GM18873 (cell line): ENCODE measurements around the gene MTARC2.
A peak's percentile ranks its signal among the peaks of the same experiment; 100 is the strongest.
"Not testable (repeated sequence)": the region's sequence is repeated elsewhere in the genome, so short reads cannot be mapped to it uniquely, and the experiment has no call there.

Experiments
- ATAC-seq: cut with Tn5 transposase; IDR thresholded peaks from one replicate; pipeline ENCODE4 v1.9.1; 2021; ENCODE audit warnings: mild to moderate bottlenecking, moderate library complexity, moderate number of reproducible peaks; ENCODE audit not compliant: unreplicated experiment, low FRiP score

Gene MTARC2

GRCh38 chr1:220748089-220748934 is at the start of gene MTARC2:
Gene MTARC2, plus strand, starts transcription at chr1:220748322. Its CDS starts 210 bp downstream, at chr1:220748532.
- peak; percentile 96 for ATAC-seq

GRCh38 chr1:220698607-220699016 is 49.5 kb upstream of the MTARC2 start:
- no peak for ATAC-seq

GRCh38 chr1:220699044-220699443 is 49.1 kb upstream of the MTARC2 start:
- ATAC-seq = no peak

GRCh38 chr1:220700556-220701179 is 47.5 kb upstream of the MTARC2 start:
- no peak for ATAC-seq

- ATAC-seq = no peak
Observed at GRCh38 chr1:220701974-220702373, 46.1 kb upstream of the MTARC2 start.

GRCh38 chr1:220702733-220703270 is 45.3 kb upstream of the MTARC2 start:
- no peak for ATAC-seq

GRCh38 chr1:220703305-220703704 is 44.8 kb upstream of the MTARC2 start:
- ATAC-seq = no peak

- ATAC-seq = no peak
Observed at GRCh38 chr1:220705782-220706181, 42.3 kb upstream of the MTARC2 start.

GRCh38 chr1:220706480-220706879 is 41.6 kb upstream of the MTARC2 start:
- ATAC-seq = no peak

GRCh38 chr1:220707160-220707559 is 41.0 kb upstream of the MTARC2 start:
- no peak for ATAC-seq

GRCh38 chr1:220708244-220708643 is 39.9 kb upstream of the MTARC2 start:
- no peak for ATAC-seq

GRCh38 chr1:220708936-220709801 is 39.0 kb upstream of the MTARC2 start:
- no peak for ATAC-seq

GRCh38 chr1:220710333-220710732 is 37.8 kb upstream of the MTARC2 start:
- ATAC-seq = no peak

- ATAC-seq = peak; percentile 78
Observed at GRCh38 chr1:220711056-220711809, 36.9 kb upstream of the MTARC2 start.

GRCh38 chr1:220715986-220716385 is 32.1 kb upstream of the MTARC2 start:
- ATAC-seq = not testable (repeated sequence)

- no peak for ATAC-seq
Observed at GRCh38 chr1:220717800-220718640, 30.1 kb upstream of the MTARC2 start.

GRCh38 chr1:220721266-220721665 is 26.9 kb upstream of the MTARC2 start:
- ATAC-seq = not testable (repeated sequence)

GRCh38 chr1:220726634-220727033 is 21.5 kb upstream of the MTARC2 start:
- no peak for ATAC-seq

GRCh38 chr1:220727519-220727918 is 20.6 kb upstream of the MTARC2 start:
- ATAC-seq = no peak
